ENCODE measurements around the gene MYORG.

DNA sequence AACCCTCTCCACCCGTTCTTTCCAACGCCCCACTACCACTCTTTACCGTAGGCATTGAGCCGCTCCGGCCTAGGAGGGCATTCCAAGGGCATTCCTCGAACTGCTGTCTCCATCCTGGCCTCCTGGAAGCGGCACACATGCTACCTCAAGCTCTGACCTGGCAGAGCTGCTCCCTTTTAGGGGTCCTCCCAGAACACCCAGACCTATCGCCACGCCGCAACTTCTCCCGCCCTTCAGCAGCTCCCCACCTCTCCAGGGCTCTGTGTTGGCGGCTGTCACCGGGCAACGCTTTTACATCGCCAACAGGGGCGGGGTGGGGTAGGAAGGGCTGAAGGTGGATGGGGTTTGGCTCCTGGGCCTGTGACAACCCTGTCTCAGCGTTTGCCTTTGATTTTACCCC lies 4.6 kb upstream of the MYORG start:
- TF ChIP-seq, protein P1, sequence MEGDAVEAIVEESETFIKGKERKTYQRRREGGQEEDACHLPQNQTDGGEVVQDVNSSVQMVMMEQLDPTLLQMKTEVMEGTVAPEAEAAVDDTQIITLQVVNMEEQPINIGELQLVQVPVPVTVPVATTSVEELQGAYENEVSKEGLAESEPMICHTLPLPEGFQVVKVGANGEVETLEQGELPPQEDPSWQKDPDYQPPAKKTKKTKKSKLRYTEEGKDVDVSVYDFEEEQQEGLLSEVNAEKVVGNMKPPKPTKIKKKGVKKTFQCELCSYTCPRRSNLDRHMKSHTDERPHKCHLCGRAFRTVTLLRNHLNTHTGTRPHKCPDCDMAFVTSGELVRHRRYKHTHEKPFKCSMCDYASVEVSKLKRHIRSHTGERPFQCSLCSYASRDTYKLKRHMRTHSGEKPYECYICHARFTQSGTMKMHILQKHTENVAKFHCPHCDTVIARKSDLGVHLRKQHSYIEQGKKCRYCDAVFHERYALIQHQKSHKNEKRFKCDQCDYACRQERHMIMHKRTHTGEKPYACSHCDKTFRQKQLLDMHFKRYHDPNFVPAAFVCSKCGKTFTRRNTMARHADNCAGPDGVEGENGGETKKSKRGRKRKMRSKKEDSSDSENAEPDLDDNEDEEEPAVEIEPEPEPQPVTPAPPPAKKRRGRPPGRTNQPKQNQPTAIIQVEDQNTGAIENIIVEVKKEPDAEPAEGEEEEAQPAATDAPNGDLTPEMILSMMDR (IDR thresholded peaks at IDR 0.05 in 2 of 3, conservative IDR thresholded peaks at IDR 0.05 in 1 of 3; ENCODE audit: insufficient read depth in 2 of 3, low read depth in 1 of 3, low read length in 3 of 3): no peak
- TF ChIP-seq MAZ (CRISPR knock-in tag; conservative IDR thresholded peaks at IDR 0.05 in 1 of 2, IDR thresholded peaks at IDR 0.05 in 1 of 2): no peak
- TF ChIP-seq, protein P2, sequence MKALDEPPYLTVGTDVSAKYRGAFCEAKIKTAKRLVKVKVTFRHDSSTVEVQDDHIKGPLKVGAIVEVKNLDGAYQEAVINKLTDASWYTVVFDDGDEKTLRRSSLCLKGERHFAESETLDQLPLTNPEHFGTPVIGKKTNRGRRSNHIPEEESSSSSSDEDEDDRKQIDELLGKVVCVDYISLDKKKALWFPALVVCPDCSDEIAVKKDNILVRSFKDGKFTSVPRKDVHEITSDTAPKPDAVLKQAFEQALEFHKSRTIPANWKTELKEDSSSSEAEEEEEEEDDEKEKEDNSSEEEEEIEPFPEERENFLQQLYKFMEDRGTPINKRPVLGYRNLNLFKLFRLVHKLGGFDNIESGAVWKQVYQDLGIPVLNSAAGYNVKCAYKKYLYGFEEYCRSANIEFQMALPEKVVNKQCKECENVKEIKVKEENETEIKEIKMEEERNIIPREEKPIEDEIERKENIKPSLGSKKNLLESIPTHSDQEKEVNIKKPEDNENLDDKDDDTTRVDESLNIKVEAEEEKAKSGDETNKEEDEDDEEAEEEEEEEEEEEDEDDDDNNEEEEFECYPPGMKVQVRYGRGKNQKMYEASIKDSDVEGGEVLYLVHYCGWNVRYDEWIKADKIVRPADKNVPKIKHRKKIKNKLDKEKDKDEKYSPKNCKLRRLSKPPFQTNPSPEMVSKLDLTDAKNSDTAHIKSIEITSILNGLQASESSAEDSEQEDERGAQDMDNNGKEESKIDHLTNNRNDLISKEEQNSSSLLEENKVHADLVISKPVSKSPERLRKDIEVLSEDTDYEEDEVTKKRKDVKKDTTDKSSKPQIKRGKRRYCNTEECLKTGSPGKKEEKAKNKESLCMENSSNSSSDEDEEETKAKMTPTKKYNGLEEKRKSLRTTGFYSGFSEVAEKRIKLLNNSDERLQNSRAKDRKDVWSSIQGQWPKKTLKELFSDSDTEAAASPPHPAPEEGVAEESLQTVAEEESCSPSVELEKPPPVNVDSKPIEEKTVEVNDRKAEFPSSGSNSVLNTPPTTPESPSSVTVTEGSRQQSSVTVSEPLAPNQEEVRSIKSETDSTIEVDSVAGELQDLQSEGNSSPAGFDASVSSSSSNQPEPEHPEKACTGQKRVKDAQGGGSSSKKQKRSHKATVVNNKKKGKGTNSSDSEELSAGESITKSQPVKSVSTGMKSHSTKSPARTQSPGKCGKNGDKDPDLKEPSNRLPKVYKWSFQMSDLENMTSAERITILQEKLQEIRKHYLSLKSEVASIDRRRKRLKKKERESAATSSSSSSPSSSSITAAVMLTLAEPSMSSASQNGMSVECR (CRISPR knock-in tag; IDR thresholded peaks at IDR 0.05): no peak

Measured in K562 (cell line).